K562 treated with DMSO at 1 percent for 4 hours (cell line): Measurements from ENCODE around the gene VIT. TPM values are rescaled to one million over a fixed set of nuclear protein-coding genes. Genes with fewer than 3 reads are reported as not detected.

ENCODE experiments used
- total RNA-seq: library from RNA; unstranded; fragments of 300-600 nt; gene quantifications from 2 replicates; pipeline ENCODE4 v1.2.3, GENCODE V29; 2022; ENCODE audit not compliant: insufficient read depth

The VIT gene
- total RNA-seq: not detected in 2 replicates

GRCh38 chr2:36696533-36696932, at the start of gene VIT:
Gene VIT, plus strand, starts transcription at chr2:36696707. Its CDS starts 19,664 bp downstream, at chr2:36716371.

Other genes starting within 250 kb of the VIT start
- gene FEZ2, start 98.5 kb upstream of the VIT start, total RNA-seq: 12.3 and 12.8 TPM in 2 replicates